Neural progenitor cell (in vitro differentiated cells): ENCODE results near the gene FLAD1.

Source experiments
- EZH2 ChIP-seq: fragments of 200-600 bp; sonication (generic); IDR thresholded peaks from 2 replicates; pipeline ENCODE4 v1.6.1; 2017; ENCODE audit warnings: antibody characterized with exemption, mild to moderate bottlenecking, moderate library complexity
- TF ChIP-seq, protein P1 (sequence below): fragments of 200-600 bp; sonication (generic); IDR thresholded peaks from 2 replicates; pipeline ENCODE4 v1.5.1; 2017; ENCODE audit warnings: antibody characterized with exemption, mild to moderate bottlenecking

DNA sequence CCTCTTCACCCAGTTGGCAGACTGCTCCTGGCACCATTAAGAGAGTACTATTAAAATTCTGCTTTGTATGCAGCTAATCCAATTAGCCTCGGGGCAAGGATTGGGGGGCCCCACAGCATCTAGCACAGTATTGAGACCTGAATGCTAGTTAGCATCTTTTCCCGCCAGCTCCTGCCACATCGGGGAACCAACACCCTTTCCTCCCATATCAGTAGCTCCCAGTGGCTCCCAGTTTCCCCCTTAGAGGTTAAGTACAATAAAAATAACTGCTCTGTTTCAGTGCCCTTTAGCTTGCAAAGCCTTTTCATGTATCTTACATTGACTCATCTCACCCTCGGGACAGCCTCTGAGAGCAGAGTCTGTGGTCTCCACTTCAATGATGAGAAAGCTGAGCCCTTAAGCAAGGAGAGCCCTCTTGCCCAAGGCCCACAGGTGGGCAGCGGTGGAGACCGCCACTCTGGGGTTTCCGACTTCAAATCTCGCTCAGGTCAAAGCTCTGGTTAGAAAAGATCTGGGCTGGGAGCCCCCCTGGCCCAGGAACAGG is 42.4 kb upstream of the FLAD1 start:
- TF ChIP-seq, protein P1, sequence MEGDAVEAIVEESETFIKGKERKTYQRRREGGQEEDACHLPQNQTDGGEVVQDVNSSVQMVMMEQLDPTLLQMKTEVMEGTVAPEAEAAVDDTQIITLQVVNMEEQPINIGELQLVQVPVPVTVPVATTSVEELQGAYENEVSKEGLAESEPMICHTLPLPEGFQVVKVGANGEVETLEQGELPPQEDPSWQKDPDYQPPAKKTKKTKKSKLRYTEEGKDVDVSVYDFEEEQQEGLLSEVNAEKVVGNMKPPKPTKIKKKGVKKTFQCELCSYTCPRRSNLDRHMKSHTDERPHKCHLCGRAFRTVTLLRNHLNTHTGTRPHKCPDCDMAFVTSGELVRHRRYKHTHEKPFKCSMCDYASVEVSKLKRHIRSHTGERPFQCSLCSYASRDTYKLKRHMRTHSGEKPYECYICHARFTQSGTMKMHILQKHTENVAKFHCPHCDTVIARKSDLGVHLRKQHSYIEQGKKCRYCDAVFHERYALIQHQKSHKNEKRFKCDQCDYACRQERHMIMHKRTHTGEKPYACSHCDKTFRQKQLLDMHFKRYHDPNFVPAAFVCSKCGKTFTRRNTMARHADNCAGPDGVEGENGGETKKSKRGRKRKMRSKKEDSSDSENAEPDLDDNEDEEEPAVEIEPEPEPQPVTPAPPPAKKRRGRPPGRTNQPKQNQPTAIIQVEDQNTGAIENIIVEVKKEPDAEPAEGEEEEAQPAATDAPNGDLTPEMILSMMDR: no peak
- TF ChIP-seq EZH2: no peak
